ENCODE results near the gene IL12B.
A peak's percentile ranks its signal among the peaks of the same experiment; 100 is the strongest.
"Not testable (repeated sequence)": the region's sequence is repeated elsewhere in the genome, so short reads cannot be mapped to it uniquely, and the experiment has no call there.

Gene IL12B

GRCh38 chr5:159330131-159330800 is at the start of gene IL12B:
TSS of gene IL12B (minus strand) at chr5:159330487. CDS start at chr5:159326782, 3,705 bp downstream.
- DNase-seq (ENCODE audit: low read depth): peak; percentile 40

- DNase-seq (ENCODE audit: low read depth): no peak
These were observed 47.4 kb upstream of the IL12B start for GRCh38 chr5:159377653-159378052.

- not testable (repeated sequence) for DNase-seq (ENCODE audit: low read depth)
These were observed 37.6 kb upstream of the IL12B start for GRCh38 chr5:159367866-159368265.

GRCh38 chr5:159366776-159367175 is 36.5 kb upstream of the IL12B start:
- not testable (repeated sequence) for DNase-seq (ENCODE audit: low read depth)

GRCh38 chr5:159362220-159362619 is 31.9 kb upstream of the IL12B start:
- no peak for DNase-seq (ENCODE audit: low read depth)

- not testable (repeated sequence) for DNase-seq (ENCODE audit: low read depth)
These were observed 29.6 kb upstream of the IL12B start for GRCh38 chr5:159359871-159360270.

- no peak for DNase-seq (ENCODE audit: low read depth)
These were observed 29.1 kb upstream of the IL12B start for GRCh38 chr5:159359408-159359807.

GRCh38 chr5:159353661-159354252 is 23.5 kb upstream of the IL12B start:
- no peak for DNase-seq (ENCODE audit: low read depth)

GRCh38 chr5:159350644-159351043 is 20.4 kb upstream of the IL12B start:
- DNase-seq (ENCODE audit: low read depth): not testable (repeated sequence)

GRCh38 chr5:159350216-159350615 is 19.9 kb upstream of the IL12B start:
- DNase-seq (ENCODE audit: low read depth): not testable (repeated sequence)

GRCh38 chr5:159345861-159346260 is 15.6 kb upstream of the IL12B start:
- DNase-seq (ENCODE audit: low read depth): no peak

GRCh38 chr5:159345336-159345735 is 15.0 kb upstream of the IL12B start:
- DNase-seq (ENCODE audit: low read depth): no peak

- no peak for DNase-seq (ENCODE audit: low read depth)
These were observed 13.2 kb upstream of the IL12B start for GRCh38 chr5:159343295-159344094.

- DNase-seq (ENCODE audit: low read depth): no peak
These were observed 12.6 kb upstream of the IL12B start for GRCh38 chr5:159342840-159343239.

GRCh38 chr5:159341906-159342310 is 11.6 kb upstream of the IL12B start:
- DNase-seq (ENCODE audit: low read depth): peak; percentile 74

GRCh38 chr5:159341145-159341544 is 10.9 kb upstream of the IL12B start:
- no peak for DNase-seq (ENCODE audit: low read depth)

- no peak for DNase-seq (ENCODE audit: low read depth)
These were observed 10.2 kb upstream of the IL12B start for GRCh38 chr5:159340511-159340910.

- DNase-seq (ENCODE audit: low read depth): no peak
These were observed 9.2 kb upstream of the IL12B start for GRCh38 chr5:159339460-159339859.

- no peak for DNase-seq (ENCODE audit: low read depth)
These were observed 7.8 kb upstream of the IL12B start for GRCh38 chr5:159338118-159338517.

GRCh38 chr5:159337016-159337955 is 7.0 kb upstream of the IL12B start:
- peak; percentile 82 for DNase-seq (ENCODE audit: low read depth)

- no peak for DNase-seq (ENCODE audit: low read depth)
These were observed 6.3 kb upstream of the IL12B start for GRCh38 chr5:159336586-159336985.

GRCh38 chr5:159333545-159333925 is 3.2 kb upstream of the IL12B start:
- no peak for DNase-seq (ENCODE audit: low read depth)

All from ELR (cell line).